IgD-negative memory B cell (primary cell): ENCODE data around the gene GRIA1. TPM values are rescaled to one million over a fixed set of nuclear protein-coding genes. Genes with fewer than 3 reads are reported as not detected.
"Not testable (repeated sequence)": the region's sequence is repeated elsewhere in the genome, so short reads cannot be mapped to it uniquely, and the experiment has no call there.

Experiments used
- H3K27ac Mint-ChIP-seq, 3 donors: one replicate each; pipeline ENCODE4 v1.8.0; 2020 to 2022; ENCODE audit warnings: mild to moderate bottlenecking in 3 of 3, mixed read lengths in 3 of 3, moderate library complexity in 1 of 3
- H3K27me3 Mint-ChIP-seq: one replicate; pipeline ENCODE4 v1.8.0; 2021; ENCODE audit warnings: mixed read lengths
- H3K36me3 Mint-ChIP-seq: one replicate; pipeline ENCODE4 v1.8.0; 2020; ENCODE audit warnings: mild to moderate bottlenecking, mixed read lengths
- H3K4me1 Mint-ChIP-seq, 3 donors: one replicate each; pipeline ENCODE4 v1.8.0; 2020 to 2022; ENCODE audit warnings: mixed read lengths in 3 of 3, mild to moderate bottlenecking in 1 of 3
- H3K4me3 Mint-ChIP-seq, 4 donors: one replicate each; pipeline ENCODE4 v1.8.0; 2020 to 2022; ENCODE audit warnings: mild to moderate bottlenecking in 4 of 4, mixed read lengths in 4 of 4, moderate library complexity in 3 of 4
- H3K9me3 Mint-ChIP-seq, 3 donors: one replicate each; pipeline ENCODE4 v1.8.0; 2020 to 2021; ENCODE audit warnings: mixed read lengths in 3 of 3, mild to moderate bottlenecking in 1 of 3
- polyA plus RNA-seq: library from polyadenylated mRNA; unstranded; fragments of 300-500 nt; fragmentation: Illumina TruSeq; gene quantifications from one replicate; pipeline ENCODE4 v1.2.3, GENCODE V29; 2021

The GRIA1 gene
- polyA plus RNA-seq, 1 donor from 2014 or later, result not detected

- no peaks in the 10 kb centered on the region for H3K4me1 Mint-ChIP-seq
- no peaks in the 10 kb centered on the region for H3K36me3 Mint-ChIP-seq
- no peak overlapping the region for H3K4me3 Mint-ChIP-seq
- H3K27me3 Mint-ChIP-seq, result peaks cover 3% of the 10 kb centered on the region
- peaks cover 0 to 6% (median 1%) of the 10 kb centered on the region in 3 donors for H3K9me3 Mint-ChIP-seq
- H3K27ac Mint-ChIP-seq, result no peak overlapping the region
These were observed 334.4 kb downstream of the GRIA1 start for GRCh38 chr5:153824909-153825308.

- peaks cover 0 to 6% (median 1%) of the 10 kb centered on the region in 3 donors for H3K9me3 Mint-ChIP-seq
- no peaks in the 10 kb centered on the region for H3K36me3 Mint-ChIP-seq
- no peak overlapping the region for H3K27ac Mint-ChIP-seq
- H3K4me1 Mint-ChIP-seq, result no peaks in the 10 kb centered on the region
- peaks cover 2% of the 10 kb centered on the region for H3K27me3 Mint-ChIP-seq
- H3K4me3 Mint-ChIP-seq, result no peak overlapping the region
These were observed 336.9 kb downstream of the GRIA1 start for GRCh38 chr5:153827397-153827796.

DNA sequence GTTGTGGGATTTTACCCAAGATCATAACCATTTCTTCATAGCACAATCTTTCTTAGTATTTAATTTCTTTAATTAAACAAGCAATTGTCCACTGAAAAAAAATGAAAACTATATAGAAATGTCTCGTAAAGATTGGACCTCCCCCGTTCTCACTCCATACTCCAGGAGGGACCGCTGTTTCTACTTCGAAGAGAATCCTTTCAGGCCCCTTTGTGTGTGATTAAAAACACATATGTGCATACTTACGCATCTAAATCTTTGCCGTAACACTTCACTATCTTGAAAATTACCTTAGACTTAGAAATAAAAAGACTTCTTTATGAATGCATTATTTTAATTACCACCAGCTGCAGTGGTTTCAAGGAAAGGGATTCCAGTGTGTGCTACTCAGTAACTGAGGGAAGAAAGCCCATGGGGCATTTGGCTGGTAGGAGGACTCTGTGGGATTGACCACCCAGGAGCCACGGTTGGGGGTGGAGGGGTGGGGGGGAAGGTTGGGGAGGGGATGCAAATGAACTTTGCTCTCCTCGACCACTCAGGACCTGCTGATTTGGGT lies 339.1 kb downstream of the GRIA1 start:
- no peaks in the 10 kb centered on the region for H3K36me3 Mint-ChIP-seq
- peaks cover 2% of the 10 kb centered on the region for H3K27me3 Mint-ChIP-seq
- H3K9me3 Mint-ChIP-seq, result peaks cover 0 to 4% (median 1%) of the 10 kb centered on the region in 3 donors
- H3K27ac Mint-ChIP-seq, result no peak overlapping the region
- no peaks in the 10 kb centered on the region for H3K4me1 Mint-ChIP-seq
- H3K4me3 Mint-ChIP-seq, result no peak overlapping the region

- Mint-ChIP-seq H3K9me3 (peaks cover 0 to 3% (median 0%) of the 10 kb centered on the region in 3 donors), H3K4me1 (no peaks in the 10 kb centered on the region)
These were observed 341.5 kb downstream of the GRIA1 start for GRCh38 chr5:153831973-153832372.

GRCh38 chr5:153835891-153836515 lies 345.5 kb downstream of the GRIA1 start:
- Mint-ChIP-seq H3K4me1 (no peaks in the 10 kb centered on the region), H3K4me3 (no peak overlapping the region), H3K36me3 (no peaks in the 10 kb centered on the region), H3K27me3 (peaks cover 2% of the 10 kb centered on the region), H3K9me3 (peaks cover 0 to 3% (median 0%) of the 10 kb centered on the region in 3 donors), H3K27ac (no peak overlapping the region)

More at GRCh38 chr5:153831973-153832372, 341.5 kb downstream of the GRIA1 start:
- Mint-ChIP-seq H3K36me3 (no peaks in the 10 kb centered on the region), H3K4me3 (no peak overlapping the region), H3K27me3 (peaks cover 2% of the 10 kb centered on the region), H3K27ac (no peak overlapping the region)

DNA sequence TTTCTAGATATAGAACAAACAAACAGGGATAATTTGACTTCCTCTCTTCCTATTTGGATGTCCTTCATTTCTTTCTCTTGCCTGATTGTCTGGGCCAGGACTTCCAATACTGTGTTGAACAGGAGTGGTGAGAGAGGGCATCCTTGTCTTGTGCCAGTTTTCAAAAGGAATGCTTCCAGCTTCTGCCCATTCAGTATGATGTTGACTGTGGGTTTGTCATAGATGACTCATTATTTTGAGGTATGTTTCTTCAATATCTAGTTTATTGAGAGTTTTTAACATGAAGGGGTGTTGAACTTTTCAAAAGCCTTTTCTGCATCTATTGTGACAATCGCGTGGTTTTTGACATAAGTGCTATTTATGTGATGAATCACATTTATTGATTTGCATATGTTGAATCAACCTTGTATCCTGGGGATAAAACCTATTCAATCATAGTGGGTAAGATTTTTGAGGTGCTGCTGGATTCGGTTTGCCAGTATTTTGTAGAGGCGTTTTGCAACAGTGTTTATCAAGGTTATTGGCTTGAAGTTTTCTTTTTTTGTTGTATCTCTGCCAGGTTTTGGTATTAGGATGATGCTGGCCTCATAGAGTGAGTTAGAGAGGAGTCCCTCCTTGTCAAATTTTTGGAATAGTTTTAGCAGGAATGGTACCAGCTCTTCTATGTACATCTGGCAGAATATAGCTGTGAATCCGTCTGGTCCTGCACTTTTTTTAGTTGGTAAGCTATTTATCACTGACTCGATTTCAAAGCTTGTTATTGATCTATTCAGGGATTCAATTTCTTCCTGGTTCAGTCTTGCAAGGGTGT lies 359.0 kb downstream of the GRIA1 start:
- not testable (repeated sequence) for H3K36me3 Mint-ChIP-seq, H3K4me3 Mint-ChIP-seq, H3K27ac Mint-ChIP-seq, H3K9me3 Mint-ChIP-seq, H3K4me1 Mint-ChIP-seq, H3K27me3 Mint-ChIP-seq

- no peaks in the 10 kb centered on the region for H3K4me1 Mint-ChIP-seq
- H3K9me3 Mint-ChIP-seq, result peaks cover 0 to 2% (median under 1%) of the 10 kb centered on the region in 3 donors
- no peak overlapping the region for H3K4me3 Mint-ChIP-seq
- H3K27ac Mint-ChIP-seq, result no peak overlapping the region
- H3K27me3 Mint-ChIP-seq, result peaks cover 9% of the 10 kb centered on the region
- no peaks in the 10 kb centered on the region for H3K36me3 Mint-ChIP-seq
These were observed 369.9 kb downstream of the GRIA1 start for GRCh38 chr5:153860195-153860886.

GRCh38 chr5:153862906-153863305 lies 372.4 kb downstream of the GRIA1 start:
- H3K4me3 Mint-ChIP-seq, H3K27ac Mint-ChIP-seq, H3K9me3 Mint-ChIP-seq, H3K4me1 Mint-ChIP-seq, H3K36me3 Mint-ChIP-seq: not testable (repeated sequence)
- H3K27me3 Mint-ChIP-seq, result peaks cover 12% of the 10 kb centered on the region
